ENCODE measurements around the gene MUC12. TPM values are rescaled to one million over a fixed set of nuclear protein-coding genes. Genes with fewer than 3 reads are reported as not detected.
A peak's percentile ranks its signal among the peaks of the same experiment; 100 is the strongest.
"Not testable (repeated sequence)": the region's sequence is repeated elsewhere in the genome, so short reads cannot be mapped to it uniquely, and the experiment has no call there.

Gene MUC12
- polyA plus RNA-seq, 1 donor from 2014 or later: not detected

DNA sequence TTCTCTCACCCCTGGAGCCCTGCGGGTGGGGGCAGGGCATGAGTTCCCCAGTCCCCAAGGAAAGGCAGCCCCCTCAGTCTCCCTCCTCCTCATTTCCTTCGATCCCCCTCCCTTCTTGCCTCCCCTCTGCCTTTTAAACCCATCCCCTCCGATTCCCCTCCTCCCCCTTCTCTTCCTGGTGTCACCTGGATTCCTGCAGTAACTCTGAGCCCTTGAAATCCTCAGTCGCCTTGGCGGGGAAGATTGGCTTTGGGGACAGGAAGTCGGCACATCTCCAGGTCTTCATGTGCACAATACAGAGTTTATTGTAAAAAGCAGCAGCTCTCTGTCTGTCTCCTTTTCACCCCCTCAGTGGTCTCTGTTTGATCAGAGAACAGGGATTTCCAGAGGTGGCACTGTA, 1.3 kb upstream of the MUC12 start:
- Mint-ChIP-seq H3K9me3 (peaks cover 0 to 5% (median 0%) of the 10 kb centered on the region in 3 donors), H3K36me3 (no peaks in the 10 kb centered on the region), H3K27ac (no peak overlapping the region), H3K27me3 (peaks cover 67% of the 10 kb centered on the region), H3K4me3 (no peak overlapping the region), H3K4me1 (peaks cover 5 to 13% (median 8%) of the 10 kb centered on the region in 3 donors)

DNA sequence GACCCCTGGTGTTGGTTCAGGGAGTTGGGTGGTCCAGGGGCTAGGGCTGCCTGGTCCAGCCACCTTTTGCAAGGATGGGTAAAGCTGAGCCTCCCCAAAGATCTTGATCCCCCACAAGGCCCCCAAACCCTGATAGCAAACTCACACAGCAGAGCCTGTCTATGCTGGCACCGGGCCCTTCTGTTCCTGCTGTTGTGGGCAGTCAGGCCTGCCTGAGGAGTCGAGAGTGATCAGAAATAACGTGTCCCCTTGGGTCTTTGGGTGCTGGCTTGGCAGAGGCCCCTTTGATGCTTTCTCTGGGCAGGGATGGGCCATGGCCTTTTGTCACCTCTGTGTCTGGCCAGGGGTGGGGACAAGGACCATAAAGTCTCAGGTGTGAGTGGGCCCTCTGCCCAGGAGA, 715 bp upstream of the MUC12 start:
- no peak overlapping the region for H3K27ac Mint-ChIP-seq
- peaks cover 0 to 6% (median 0%) of the 10 kb centered on the region in 3 donors for H3K9me3 Mint-ChIP-seq
- peaks cover 5 to 13% (median 8%) of the 10 kb centered on the region in 3 donors for H3K4me1 Mint-ChIP-seq
- peak overlapping the region in 1 of 4 donors; percentile 49 for H3K4me3 Mint-ChIP-seq
- H3K27me3 Mint-ChIP-seq: peaks cover 62% of the 10 kb centered on the region
- H3K36me3 Mint-ChIP-seq: no peaks in the 10 kb centered on the region

DNA sequence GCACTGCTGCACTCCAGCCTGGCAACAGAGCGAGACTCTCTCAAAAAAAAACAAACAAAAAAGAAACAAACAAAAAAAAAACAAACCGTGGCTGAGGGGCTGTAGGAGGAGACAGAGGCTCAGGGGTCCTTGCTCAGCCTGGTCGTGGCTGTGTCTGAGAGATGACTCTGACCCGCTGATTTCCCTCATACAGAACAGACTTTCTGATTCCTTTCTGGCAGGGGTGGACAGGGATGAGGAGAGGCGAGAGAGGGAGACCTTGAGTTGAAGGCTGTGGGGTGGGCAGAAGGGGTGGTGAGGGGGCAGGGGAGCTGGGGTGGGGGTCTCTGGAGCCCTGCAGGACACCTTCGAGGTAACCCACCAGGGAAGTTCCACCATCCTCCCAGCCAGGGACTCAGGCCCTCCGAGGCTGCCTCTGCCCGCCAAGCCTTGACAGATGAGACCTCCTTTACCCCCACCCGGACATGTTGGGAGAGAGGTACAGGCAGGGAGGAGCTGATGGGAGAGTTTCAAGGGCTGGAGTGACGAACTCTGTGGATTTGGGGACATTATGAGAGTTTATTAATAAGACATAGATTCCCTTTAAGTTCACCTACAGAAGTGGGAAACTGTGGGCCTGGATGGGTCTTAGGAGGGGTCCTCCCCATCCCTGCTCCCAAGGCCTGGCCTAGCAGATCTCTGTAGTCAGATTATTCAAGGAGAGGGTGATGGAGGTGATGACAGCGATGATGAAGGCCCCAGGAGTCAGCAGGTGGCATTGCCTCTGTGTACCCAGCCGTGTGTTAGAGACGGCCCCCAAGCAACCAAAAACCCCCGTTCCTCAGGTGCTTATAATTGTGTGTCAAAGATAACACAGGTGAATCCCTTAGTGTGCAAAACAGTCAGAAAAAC, 2.0 kb downstream of the MUC12 start:
- Mint-ChIP-seq H3K36me3 (no peaks in the 10 kb centered on the region), H3K4me1 (peaks cover 0 to 8% (median 6%) of the 10 kb centered on the region in 3 donors), H3K4me3 (no peak overlapping the region), H3K27me3 (peaks cover 52% of the 10 kb centered on the region), H3K9me3 (peaks cover 0 to 11% (median 5%) of the 10 kb centered on the region in 3 donors), H3K27ac (peak overlapping the region in 1 of 3 donors; percentile 11)

DNA sequence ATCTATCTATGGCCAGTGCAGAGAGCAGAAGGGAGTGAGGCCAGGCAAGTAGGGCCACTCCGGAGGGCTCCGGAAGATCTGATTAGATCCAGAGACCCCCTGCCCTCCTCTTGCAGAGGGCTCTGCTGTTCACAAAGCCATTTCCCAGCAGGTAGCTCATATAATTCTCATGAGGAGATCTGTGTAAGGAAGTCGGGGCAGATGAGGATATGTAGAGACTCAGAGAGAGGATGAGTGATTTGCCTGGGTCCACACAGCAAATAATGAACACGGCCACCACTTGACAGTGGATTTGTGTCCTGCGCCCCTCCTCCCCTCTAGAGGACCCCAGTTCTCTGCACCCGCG, 2.6 kb downstream of the MUC12 start:
- peaks cover 0 to 11% (median 5%) of the 10 kb centered on the region in 3 donors for H3K9me3 Mint-ChIP-seq
- H3K36me3 Mint-ChIP-seq: no peaks in the 10 kb centered on the region
- no peak overlapping the region for H3K27ac Mint-ChIP-seq
- H3K4me1 Mint-ChIP-seq: peaks cover 0 to 5% (median 5%) of the 10 kb centered on the region in 3 donors
- peaks cover 46% of the 10 kb centered on the region for H3K27me3 Mint-ChIP-seq
- no peak overlapping the region for H3K4me3 Mint-ChIP-seq

DNA sequence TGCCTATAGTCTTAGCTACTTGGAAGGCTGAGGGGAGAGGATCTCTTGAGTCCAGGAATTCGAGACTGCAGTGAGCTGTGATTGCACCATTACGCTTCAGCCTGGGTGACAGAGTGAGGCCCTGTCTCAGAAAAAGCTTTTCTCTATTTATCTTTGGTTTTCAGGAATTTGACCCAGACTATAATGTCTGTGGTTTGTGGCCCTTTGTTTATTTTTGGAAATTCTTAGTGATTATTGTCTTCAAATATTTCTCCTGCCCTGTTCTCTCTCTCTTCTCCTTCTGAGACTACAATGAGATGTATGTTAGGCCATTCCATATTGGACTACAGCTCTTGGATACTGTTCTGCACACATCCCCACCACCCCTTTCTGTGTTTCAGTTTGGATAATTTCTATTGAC, 4.7 kb downstream of the MUC12 start:
- no peaks in the 10 kb centered on the region for H3K4me1 Mint-ChIP-seq
- peaks cover 0 to 15% (median 5%) of the 10 kb centered on the region in 3 donors for H3K9me3 Mint-ChIP-seq
- H3K27ac Mint-ChIP-seq: no peak overlapping the region
- peaks cover 30% of the 10 kb centered on the region for H3K27me3 Mint-ChIP-seq
- no peaks in the 10 kb centered on the region for H3K36me3 Mint-ChIP-seq
- H3K4me3 Mint-ChIP-seq: no peak overlapping the region

DNA sequence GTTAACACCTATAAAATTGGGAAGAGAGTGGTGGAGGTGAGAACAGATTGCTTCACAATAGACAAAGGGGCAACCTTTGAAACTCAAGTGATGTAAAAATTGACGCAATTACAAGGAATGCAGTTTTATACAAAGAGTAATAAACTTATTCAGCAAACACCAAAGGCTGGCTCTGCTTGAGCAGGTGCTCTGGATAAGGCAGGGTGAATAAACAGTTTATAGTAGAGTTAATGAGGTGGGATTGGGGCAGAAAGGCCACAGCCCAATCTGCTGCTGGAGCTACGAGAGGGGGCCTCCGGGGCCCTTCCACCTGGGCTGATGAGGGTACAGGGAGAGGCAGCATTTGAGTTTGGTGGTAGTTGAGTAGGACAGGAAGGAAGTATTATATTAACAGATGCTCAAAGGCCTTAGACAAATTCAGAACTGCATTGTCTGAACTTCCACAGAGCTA, 6.0 kb downstream of the MUC12 start:
- no peak overlapping the region for H3K27ac Mint-ChIP-seq
- H3K27me3 Mint-ChIP-seq: peaks cover 20% of the 10 kb centered on the region
- H3K4me1 Mint-ChIP-seq: no peaks in the 10 kb centered on the region
- no peaks in the 10 kb centered on the region for H3K36me3 Mint-ChIP-seq
- H3K4me3 Mint-ChIP-seq: no peak overlapping the region
- H3K9me3 Mint-ChIP-seq: peaks cover 0 to 15% (median 5%) of the 10 kb centered on the region in 3 donors

DNA sequence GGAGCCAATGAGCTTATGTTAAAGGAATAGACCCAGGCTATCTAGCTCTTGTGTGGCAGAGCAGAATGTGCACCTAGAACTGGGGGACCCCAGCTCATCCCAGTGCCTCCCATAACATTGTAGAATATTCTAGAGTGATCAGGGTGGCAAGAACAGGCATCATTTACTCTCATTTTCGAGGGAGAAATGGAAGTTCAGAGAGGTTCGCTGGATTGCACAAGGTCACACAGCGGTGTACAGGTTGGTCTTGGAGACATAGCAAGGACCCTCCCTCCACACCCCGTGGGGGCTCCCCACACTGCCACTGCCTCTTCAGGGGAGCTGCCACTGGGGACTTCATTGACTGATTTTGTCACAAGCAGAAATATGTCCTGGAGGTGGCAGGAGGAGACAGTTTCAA, 8.9 kb downstream of the MUC12 start:
- Mint-ChIP-seq H3K36me3 (no peaks in the 10 kb centered on the region), H3K4me1 (no peaks in the 10 kb centered on the region), H3K9me3 (peaks cover 0 to 13% (median 5%) of the 10 kb centered on the region in 3 donors), H3K4me3 (no peak overlapping the region), H3K27me3 (peaks cover 9% of the 10 kb centered on the region), H3K27ac (no peak overlapping the region)

DNA sequence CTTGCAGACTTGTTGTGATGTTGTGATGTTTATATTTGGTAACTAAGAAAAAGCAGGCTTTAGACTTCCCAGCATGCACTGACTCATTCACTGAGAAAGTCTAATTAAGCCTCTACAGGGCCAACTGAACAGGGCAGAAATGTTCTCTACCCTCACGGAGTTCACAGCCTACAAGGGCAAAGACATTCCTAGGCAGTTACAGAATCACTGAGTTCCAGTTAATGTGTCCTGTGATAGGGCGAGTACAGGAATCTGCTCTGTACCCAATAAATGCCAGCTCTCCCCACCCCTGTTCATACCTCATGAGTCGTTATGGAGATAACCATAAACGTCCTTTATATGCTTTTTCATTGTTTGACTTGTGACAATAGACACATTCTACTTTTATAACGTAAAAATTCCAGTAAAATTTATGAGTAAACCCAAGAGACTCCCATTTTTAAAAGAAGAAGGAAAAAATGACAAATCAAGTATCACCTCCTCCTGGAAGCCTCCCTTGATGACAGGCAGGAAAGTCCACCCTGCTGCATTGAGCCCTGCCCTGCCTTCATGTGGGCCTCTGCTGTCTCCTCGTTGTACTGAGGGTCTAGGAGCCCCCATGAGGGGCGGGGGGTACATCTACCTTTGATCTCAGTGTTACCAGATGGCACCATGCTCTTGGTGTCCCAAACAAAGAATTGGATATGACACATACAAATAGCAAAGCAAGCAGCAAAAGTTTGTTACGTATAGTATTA, 14.3 kb downstream of the MUC12 start:
- peaks cover 0 to 2% (median 0%) of the 10 kb centered on the region in 3 donors for H3K9me3 Mint-ChIP-seq
- peak overlapping the region in 1 of 3 donors; percentile 9 for H3K27ac Mint-ChIP-seq
- H3K27me3 Mint-ChIP-seq: peaks cover 11% of the 10 kb centered on the region
- H3K4me3 Mint-ChIP-seq: no peak overlapping the region
- H3K36me3 Mint-ChIP-seq: no peaks in the 10 kb centered on the region
- H3K4me1 Mint-ChIP-seq: no peaks in the 10 kb centered on the region

DNA sequence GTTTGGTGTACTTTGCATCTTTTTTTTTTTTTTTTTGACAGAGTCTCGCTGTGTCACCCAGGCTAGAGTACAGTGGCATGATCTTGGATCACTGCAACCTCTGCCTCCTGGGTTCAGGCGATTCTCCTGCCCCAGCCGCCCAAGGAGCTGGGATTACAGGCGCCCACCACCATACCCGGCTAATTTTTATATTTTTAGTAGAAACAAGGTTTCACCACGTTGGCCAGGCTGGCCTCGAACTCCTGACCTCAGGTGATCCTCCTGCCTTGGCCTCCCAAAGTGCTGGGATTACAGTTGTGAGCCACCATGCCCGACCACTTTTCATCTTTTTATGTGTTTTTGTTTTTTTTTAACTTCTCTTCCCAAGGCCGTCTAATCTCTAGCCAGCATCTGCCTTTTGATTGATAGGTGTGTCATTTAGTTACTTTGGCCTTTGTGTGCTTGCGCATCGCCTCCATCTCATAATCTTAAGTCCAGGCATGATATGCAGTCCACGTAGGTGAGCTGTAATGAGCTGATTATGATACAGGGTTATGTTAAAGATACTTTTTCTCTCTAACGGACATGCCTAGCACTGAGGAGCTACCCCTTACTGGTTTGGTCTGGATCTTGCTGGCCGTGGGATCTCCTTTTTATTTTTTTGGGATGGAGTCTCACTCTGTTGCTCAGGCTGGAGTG, 15.0 kb downstream of the MUC12 start:
- H3K27ac Mint-ChIP-seq, H3K36me3 Mint-ChIP-seq, H3K9me3 Mint-ChIP-seq, H3K4me3 Mint-ChIP-seq, H3K4me1 Mint-ChIP-seq: not testable (repeated sequence)
- H3K27me3 Mint-ChIP-seq: peaks cover 11% of the 10 kb centered on the region

DNA sequence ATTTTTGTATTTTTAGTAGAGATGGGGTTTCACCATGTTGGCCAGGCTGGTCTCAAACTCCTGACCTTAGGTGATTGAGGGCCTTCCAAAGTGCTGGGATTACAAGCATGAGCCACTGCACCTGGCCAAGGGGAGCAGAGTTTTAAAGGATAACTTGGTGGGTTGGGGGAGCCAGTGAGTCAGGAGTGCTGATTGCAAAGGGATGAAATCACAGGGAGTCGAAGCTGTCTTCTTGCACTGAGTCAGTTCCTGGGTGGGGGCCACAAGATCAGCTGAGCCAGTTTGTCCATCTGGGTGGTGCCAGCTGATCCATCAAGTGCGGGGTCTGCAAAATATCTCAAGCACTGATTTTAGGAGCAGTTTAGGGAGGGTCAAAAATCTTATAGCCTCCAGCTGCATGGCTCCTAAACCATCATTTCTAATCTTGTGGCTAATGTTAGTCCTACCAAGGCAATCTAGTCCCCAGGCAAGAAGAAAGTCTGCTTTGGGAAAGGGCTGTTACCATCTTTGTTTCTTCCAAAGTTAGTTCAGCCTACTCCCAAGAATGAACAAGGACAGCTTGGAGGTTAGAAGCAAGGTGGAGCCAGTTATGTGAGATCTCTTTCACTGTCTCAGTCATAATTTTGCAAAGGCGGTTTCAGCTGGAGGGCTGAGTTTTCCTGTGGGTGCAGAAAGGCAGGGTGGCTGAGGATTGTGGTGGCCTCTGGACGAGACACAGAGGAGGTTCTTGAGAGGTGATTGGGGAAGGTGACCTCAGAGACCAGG, 15.8 kb downstream of the MUC12 start:
- peaks cover 11% of the 10 kb centered on the region for H3K27me3 Mint-ChIP-seq
- not testable (repeated sequence) for H3K4me1 Mint-ChIP-seq, H3K36me3 Mint-ChIP-seq, H3K27ac Mint-ChIP-seq, H3K4me3 Mint-ChIP-seq, H3K9me3 Mint-ChIP-seq

DNA sequence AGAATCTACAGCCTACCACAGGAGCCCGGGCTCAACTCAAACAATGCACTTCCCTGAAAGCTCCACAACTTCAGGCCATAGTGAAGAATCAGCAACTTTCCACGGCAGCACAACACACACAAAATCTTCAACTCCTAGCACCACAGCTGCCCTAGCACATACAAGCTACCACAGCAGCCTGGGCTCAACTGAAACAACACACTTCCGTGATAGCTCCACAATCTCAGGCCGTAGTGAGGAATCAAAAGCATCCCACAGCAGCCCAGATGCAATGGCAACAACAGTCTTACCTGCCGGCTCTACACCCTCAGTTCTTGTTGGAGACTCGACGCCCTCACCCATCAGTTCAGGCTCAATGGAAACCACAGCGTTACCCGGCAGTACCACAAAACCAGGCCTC, 22.3 kb downstream of the MUC12 start:
- no peaks in the 10 kb centered on the region for H3K36me3 Mint-ChIP-seq

DNA sequence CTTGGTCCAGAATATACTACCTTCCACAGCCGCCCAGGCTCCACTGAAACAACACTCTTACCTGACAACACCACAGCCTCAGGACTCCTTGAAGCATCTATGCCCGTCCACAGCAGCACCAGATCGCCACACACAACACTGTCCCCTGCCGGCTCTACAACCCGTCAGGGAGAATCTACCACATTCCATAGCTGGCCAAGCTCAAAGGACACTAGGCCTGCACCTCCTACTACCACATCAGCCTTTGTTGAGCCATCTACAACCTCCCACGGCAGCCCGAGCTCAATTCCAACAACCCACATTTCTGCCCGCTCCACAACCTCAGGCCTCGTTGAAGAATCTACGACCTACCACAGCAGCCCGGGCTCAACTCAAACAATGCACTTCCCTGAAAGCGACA, 22.9 kb downstream of the MUC12 start:
- H3K36me3 Mint-ChIP-seq, H3K27me3 Mint-ChIP-seq, H3K9me3 Mint-ChIP-seq, H3K4me1 Mint-ChIP-seq, H3K27ac Mint-ChIP-seq, H3K4me3 Mint-ChIP-seq: not testable (repeated sequence)

More for the DNA sequence above, 22.3 kb downstream of the MUC12 start:
- Mint-ChIP-seq H3K27ac (no peak overlapping the region), H3K4me3 (no peak overlapping the region), H3K9me3 (peaks cover 0 to 3% (median 0%) of the 10 kb centered on the region in 3 donors), H3K27me3 (no peaks in the 10 kb centered on the region), H3K4me1 (no peaks in the 10 kb centered on the region)

DNA sequence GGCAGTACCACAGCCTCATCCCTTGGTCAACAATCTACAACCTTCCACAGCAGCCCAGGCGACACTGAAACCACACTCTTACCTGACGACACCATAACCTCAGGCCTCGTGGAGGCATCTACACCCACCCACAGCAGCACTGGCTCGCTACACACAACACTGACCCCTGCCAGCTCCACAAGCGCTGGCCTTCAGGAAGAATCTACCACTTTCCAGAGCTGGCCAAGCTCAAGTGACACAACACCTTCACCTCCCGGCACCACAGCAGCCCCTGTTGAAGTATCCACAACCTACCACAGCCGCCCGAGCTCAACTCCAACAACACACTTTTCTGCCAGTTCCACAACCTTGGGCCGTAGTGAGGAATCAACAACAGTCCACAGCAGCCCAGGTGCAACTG, 25.3 kb downstream of the MUC12 start:
- H3K4me3 Mint-ChIP-seq, H3K27me3 Mint-ChIP-seq, H3K27ac Mint-ChIP-seq, H3K4me1 Mint-ChIP-seq, H3K9me3 Mint-ChIP-seq, H3K36me3 Mint-ChIP-seq: not testable (repeated sequence)

DNA sequence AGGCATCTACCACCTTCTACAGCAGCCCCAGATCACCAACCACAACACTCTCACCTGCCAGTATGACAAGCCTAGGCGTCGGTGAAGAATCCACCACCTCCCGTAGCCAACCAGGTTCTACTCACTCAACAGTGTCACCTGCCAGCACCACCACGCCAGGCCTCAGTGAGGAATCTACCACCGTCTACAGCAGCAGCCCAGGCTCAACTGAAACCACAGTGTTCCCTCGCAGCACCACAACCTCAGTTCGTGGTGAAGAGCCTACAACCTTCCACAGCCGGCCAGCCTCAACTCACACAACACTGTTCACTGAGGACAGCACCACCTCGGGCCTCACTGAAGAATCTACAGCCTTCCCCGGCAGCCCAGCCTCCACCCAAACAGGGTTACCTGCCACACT, 29.2 kb downstream of the MUC12 start:
- not testable (repeated sequence) for H3K27me3 Mint-ChIP-seq, H3K4me1 Mint-ChIP-seq, H3K4me3 Mint-ChIP-seq, H3K36me3 Mint-ChIP-seq, H3K27ac Mint-ChIP-seq, H3K9me3 Mint-ChIP-seq

DNA sequence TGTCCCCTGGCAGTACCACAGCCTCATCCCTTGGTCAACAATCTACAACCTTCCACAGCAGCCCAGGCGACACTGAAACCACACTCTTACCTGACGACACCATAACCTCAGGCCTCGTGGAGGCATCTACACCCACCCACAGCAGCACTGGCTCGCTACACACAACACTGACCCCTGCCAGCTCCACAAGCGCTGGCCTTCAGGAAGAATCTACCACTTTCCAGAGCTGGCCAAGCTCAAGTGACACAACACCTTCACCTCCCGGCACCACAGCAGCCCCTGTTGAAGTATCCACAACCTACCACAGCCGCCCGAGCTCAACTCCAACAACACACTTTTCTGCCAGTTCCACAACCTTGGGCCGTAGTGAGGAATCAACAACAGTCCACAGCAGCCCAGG, 30.0 kb downstream of the MUC12 start:
- H3K27me3 Mint-ChIP-seq, H3K36me3 Mint-ChIP-seq, H3K4me3 Mint-ChIP-seq, H3K4me1 Mint-ChIP-seq, H3K27ac Mint-ChIP-seq, H3K9me3 Mint-ChIP-seq: not testable (repeated sequence)

Data from IgD-negative memory B cell (primary cell).